Measurements from ENCODE around the gene SLFN13.

- TF ChIP-seq CTCF (IDR thresholded peaks at IDR 0.05): no peak
- no peak for TF ChIP-seq POLR2A (IDR thresholded peaks at IDR 0.05)
Measured at GRCh38 chr17:35387496-35387895, 61.1 kb downstream of the SLFN13 start.

Data from adrenal gland (tissue), 5 donors.